HG03280 (cell line): Measurements from ENCODE around the gene CASP1.
"Not testable (repeated sequence)": the region's sequence is repeated elsewhere in the genome, so short reads cannot be mapped to it uniquely, and the experiment has no call there.

Experiments
- ATAC-seq: cut with Tn5 transposase; IDR thresholded peaks from one replicate; pipeline ENCODE4 v1.9.1; 2021; ENCODE audit warnings: mild to moderate bottlenecking, moderate library complexity; ENCODE audit not compliant: unreplicated experiment

CASP1 gene

DNA sequence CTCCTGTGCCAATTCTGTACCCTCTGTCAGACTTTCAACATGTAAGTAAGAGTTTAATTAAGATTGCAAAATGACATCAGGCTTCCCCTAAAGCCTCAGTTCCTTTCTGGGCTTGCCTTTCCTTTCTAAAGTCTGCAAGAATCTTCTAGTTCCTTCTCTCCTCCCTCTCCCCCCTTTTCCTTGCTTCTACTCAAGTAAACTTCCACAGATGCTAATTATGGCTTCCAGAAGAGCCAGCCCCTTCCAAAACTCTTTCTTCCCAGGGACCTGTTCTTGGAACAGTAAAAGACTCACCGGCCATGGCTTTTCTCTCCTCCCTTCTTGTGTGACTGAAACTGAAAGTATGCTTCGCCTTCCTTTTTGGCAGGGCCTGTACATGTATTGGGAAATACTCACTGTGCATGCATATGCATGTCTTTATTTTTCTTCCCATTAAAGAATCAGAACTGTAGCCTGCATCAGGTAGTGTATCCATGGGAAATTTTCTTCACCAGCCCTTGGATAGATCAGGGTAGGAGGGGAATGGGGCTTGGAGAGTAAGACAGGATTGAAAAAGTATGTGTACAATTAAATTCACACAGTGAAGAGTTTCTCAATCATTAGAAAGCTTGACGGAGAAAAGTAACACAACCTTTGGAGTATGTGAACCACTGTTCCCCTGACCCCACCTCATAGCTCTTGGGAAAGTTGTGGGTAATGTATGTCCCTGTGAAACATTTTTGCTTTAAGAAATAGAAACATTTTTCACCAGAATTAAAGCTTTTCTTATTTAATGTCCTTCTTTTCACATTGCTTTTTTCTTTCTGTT lies at the start of gene CASP1:
Gene CASP1, minus strand, starts transcription at position 332 of the 808 bp plus-strand sequence. Its CDS starts 31 bp downstream, at position 301.
- ATAC-seq, result peak; percentile 83

GRCh38 chr11:105081412-105082150 lies 46.6 kb upstream of the CASP1 start:
- no peak for ATAC-seq

- ATAC-seq, result not testable (repeated sequence)
These were observed 45.4 kb upstream of the CASP1 start for GRCh38 chr11:105080171-105080906.

GRCh38 chr11:105078283-105078682 lies 43.3 kb upstream of the CASP1 start:
- no peak for ATAC-seq

GRCh38 chr11:105077141-105077790 lies 42.3 kb upstream of the CASP1 start:
- not testable (repeated sequence) for ATAC-seq

GRCh38 chr11:105074166-105074530 lies 39.2 kb upstream of the CASP1 start:
- no peak for ATAC-seq

DNA sequence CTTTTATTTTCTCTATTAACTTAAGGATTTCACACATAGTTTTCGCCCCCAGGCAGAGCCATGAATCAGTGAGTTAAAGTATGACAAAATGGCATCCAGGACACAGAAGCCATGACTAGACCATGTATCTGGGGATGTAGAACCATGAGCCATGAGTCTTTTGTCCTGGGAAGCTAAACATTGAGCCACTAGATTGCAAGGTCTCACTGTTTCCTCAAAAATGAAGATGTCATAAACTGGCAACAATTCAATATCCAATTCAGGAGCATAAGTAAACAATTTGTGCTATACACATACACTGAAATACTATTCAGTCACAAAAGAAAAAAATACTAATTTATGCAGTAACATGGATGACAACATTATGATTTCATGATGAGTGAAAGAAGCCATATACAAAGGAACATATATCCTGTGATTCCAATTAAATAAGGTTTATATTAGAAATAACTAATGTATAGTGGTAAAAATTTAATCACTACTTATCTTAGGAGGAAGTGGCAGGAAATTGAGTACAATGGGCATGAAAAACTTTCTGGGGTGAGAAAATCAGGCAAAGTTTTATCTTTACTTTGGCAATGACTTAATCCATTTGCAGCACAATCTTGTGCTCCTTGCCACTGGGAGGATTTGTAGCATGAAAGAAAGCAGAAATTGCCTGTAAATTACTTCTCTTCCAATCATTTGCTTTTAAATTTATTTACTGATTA lies 38.7 kb upstream of the CASP1 start:
- ATAC-seq, result no peak

GRCh38 chr11:105072080-105072479 lies 37.1 kb upstream of the CASP1 start:
- not testable (repeated sequence) for ATAC-seq

DNA sequence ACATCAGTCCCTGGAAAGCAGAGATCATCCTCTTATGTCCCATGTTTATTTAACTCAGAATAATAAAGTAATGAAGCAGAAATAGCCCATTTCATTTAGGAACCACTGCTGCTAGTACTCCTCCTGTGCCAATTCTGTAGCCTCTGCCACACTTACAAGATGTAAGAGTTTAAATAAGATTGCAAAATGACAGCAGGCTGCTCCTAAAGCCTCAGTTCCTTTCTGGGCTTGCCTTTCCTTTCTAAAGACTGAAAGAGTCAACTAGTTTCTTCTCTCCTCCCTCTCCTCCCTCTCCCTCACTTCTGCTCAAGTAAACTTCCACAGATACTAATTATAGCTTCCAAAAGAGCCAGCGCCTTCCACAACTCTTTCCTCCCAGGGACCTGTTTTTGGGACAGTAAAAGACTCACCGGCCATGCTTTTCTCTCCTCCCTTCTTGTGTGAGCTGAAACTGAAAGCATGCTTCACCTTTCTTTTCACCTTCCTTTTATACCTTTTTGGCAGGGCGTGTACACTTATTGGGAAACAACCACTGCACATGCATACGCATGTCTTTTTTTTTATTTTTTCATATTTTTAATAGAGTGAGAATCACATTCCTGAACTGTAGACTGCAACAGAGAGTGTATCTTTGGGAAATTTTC lies 36.3 kb upstream of the CASP1 start:
- no peak for ATAC-seq

GRCh38 chr11:105070306-105070705 lies 35.4 kb upstream of the CASP1 start:
- ATAC-seq, result no peak

- ATAC-seq, result not testable (repeated sequence)
These were observed 34.8 kb upstream of the CASP1 start for GRCh38 chr11:105069749-105070148.

- not testable (repeated sequence) for ATAC-seq
These were observed 28.4 kb upstream of the CASP1 start for GRCh38 chr11:105063245-105063941.

DNA sequence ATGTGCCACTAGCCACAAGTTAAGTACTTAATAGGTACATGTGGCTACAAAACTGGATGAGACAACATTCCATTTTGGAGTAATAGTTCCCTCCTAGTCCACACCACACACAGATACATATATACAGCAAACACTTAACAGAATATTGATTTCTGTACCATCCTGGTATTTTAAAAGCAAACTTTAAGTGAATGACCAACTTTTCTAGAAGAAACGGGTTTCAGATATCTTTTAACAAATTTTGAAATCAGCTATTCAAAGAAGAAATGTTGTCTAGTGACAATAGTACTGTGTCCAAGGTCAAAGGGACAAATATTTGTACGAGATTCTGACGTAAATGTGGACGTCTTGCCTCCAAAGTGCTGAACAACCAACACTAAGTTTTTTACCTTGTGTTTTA lies 22.5 kb upstream of the CASP1 start:
- ATAC-seq, result no peak

DNA sequence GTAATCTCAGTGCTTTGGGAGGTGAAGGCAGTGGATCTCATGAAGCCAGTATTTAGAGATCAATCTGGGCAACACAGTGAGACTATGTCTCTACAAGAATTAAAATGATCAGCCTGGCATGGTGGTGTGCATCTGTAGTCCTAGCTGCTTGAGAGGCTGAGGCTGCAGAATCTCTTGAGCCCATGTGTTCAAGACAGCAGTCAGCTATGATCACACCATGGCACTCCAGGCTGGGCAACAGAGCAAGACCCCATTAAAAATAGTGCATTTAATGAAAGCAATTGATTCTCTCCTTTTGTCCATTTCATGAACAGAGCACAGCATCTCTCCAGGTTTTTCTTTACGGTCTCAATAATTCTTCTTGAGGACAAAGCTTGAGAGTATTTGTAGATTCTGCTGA lies 21.5 kb upstream of the CASP1 start:
- ATAC-seq, result no peak

DNA sequence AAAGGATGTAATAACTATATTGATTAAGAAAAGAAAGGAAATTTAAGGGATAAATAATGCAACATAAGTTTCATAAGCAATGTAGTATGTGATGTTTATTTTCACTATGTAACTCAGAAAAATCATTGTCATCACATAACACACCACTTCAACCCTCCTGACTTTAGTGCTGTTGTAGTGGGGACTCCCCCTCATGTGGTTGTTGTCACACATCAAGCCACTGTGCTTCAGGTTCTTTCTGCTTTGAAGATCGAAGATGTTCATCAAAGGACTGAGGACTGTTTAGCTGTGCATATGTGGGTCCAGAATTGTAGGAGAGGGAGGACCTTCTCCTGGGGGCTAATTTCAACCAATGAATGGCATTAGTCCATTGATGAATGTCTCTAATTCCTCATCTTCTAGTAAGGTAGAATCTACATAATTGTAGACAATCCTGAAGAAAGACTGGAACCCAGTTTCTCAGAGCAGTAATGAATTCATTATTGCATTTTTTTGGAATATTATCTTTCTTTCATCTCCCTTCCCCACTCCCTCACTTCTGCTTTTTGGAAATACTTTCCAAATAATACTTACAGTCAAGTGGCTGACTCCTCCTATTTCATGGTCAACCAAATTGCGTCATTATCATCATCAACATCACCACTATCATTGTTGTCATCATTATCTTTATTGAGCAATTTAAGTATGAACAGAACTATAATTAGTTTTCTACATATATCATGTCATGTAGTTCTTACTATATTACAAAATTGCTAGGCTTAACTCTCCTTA lies 20.0 kb upstream of the CASP1 start:
- no peak for ATAC-seq

DNA sequence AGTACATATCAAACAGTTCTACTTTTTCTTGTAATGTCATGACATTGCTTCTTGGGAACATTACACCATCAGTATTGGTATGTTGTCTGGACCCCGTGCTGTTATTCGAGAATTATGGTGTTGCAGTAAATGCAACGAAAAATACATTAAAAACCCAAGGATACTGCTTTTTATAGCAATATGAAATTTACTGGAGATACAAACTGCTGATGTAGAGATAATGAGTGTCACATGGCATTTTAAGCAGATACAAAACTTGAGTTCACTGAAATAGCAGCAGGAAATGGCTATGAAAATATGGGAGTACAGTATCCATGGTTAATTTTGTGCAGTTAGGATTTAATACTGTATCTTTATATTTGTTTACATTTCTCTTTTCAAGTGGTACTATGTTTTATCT lies 17.5 kb upstream of the CASP1 start:
- no peak for ATAC-seq

- no peak for ATAC-seq
These were observed 16.6 kb upstream of the CASP1 start for GRCh38 chr11:105051559-105051958.

DNA sequence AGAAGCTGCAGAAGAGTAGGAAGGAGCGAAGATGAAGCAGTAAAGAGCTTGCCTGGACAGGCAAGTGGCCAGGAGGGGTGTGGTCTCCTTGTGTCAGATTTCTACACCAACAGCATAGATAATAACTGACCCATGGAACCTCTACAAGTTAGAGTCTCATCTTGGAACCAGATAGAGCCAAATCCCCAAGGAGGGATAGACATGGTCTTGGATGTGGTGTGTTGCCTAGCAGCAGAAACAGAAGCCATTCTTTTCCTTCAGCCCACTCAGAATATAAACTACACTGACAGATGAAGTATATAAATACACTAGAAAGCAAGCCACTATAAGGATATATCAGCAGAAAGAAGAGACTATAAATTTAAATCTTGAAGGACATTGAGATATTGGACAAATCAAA lies 14.5 kb upstream of the CASP1 start:
- ATAC-seq, result no peak
